ENCODE results near the gene SLC38A4.

The SLC38A4 gene

DNA sequence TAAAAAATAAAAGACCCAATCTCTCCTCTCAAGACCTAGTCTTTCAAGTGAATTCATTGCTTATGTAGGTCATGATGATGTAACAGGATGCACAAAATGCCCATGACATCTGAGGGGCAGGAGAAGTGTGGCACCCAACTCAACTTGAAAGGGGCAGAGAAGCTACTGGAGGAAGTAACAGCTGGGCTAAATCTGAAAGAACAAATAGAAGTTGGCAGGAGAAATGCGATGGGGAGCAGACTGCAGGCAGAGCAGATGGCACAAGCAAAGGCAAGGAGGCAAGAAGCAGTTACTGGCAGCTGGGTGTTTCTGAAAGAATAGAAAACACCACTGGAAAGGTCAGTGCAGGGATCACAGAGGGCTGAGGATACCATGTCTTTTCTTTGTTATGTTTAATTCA is 14.6 kb downstream of the SLC38A4 start:
- no peak for DNase-seq (ENCODE audit: low read depth)

DNA sequence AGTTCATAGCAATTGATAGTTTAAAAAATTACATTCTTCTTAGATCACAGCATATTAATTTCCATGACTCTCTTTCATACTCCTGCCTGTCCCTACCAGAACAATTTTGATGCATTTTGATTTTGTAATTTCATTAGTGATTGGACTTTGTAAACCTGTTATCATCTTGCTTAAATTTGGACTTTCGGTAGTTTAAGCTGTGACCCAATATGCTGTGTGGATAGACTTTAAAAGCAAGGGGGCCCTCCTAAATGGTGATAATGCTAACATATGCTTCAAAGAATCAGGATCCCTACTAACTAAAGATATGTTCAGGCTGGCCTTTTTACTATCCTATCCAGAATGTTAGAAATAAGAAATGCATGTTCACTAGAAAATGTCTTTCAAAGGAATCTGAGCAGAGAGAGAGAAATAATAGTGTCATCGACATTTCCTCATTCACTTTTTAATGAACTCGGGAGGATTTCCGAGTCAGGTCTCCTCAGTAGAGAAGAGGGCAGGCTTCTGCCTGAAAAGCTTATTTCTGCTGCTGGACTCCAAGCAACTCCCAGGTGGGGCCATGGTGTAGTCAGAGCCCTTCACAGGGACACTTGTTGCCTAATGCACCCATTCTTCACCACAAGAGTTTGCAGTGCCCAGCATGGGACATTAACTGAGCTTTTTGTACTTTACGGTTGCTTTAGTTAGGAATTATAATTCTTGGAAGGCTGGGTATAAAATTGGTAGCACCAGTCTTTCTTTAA is 16.7 kb downstream of the SLC38A4 start:
- no peak for DNase-seq (ENCODE audit: low read depth)

DNA sequence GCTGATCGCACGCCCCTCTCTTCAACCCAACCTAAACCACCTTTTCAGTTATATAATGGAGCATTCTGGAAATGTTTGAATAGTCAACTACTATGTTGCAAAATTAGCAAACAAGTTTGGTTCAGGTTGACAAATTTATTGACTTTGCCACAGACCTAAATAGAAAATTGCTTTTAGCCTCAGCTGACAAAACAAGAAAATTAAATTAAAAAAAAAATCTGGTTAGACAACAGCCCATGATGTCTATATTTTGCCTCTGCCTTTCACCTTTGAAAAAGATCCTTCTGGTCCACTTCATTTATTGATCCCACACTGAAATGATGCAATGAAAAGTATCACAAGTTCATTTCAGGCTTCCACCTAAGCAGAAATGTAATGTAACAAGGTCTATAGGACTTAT is 17.5 kb downstream of the SLC38A4 start:
- no peak for DNase-seq (ENCODE audit: low read depth)

DNA sequence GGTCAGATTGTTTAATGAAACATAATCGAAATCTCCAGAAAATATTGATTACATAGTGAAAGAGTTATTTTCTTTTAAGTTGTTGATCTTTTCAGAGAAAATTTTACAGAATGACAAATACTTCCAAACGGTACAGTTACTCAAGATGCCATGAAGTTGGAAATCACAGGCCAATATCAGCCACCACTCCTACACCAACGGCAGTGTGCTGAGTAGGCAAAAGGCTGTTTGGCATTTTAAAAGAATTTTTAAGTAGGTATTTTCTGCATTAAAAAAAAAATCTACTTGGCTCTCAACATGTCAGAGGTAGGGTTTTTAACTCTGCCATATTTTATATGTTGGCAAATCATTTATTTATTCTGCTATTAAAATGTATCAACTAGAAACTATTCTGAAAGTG is 21.7 kb downstream of the SLC38A4 start:
- no peak for DNase-seq (ENCODE audit: low read depth)

DNA sequence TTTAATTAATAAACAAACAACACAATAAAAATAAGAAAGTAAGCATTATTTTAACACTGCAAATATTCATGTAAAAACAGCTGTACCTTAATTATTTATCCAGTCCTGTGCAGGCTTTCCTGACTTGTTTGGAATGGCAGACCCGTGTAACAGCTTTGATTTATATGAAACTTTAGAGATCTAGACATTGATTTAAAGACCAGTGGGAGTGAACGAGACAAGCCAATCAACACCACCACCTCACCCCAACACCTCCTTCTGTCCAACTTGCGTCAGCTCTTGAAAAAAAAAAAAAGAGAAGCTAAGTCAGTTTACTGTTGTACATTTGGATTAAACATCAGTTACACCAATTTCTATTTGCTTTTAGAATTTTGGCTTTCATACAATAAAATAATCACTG is 22.3 kb downstream of the SLC38A4 start:
- DNase-seq (ENCODE audit: low read depth), result no peak

DNA sequence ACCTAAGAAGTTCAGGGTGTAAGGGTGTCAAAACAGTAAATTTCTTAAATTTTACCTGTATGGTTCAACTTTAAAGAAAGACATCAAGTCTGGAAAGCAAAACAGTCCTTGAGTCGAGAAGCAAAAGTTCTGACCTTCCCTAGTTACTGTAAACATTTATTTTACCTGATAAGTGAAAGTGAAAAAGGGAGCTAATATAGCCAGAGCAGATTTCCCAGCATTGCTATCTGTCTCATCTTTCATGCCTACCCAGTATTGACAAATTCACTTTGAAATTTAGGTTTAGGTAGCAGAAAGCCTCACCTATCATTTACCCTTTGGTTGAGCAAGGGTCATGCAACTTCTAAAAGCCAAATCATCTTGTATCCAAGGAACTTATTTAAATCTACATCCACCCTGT is 24.5 kb downstream of the SLC38A4 start:
- no peak for DNase-seq (ENCODE audit: low read depth)

DNA sequence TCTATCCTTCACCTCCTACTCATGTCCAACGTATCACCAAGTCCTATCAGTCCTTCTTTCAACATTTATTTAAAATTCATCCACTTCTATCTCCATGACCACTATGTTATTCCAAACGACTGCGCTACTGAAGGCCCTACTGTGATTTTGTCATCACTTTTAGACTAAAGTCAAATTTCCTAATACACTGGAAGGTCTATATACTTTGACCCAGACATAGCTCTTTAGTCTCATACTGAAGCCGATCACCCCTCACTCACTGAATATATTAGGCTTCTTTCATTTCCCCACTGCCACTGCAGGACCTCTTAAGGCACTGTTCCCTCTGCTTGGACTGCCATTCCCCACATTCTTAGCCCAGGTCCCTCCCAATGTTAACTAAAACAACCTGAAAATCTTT is 25.6 kb downstream of the SLC38A4 start:
- DNase-seq (ENCODE audit: low read depth), result no peak

DNA sequence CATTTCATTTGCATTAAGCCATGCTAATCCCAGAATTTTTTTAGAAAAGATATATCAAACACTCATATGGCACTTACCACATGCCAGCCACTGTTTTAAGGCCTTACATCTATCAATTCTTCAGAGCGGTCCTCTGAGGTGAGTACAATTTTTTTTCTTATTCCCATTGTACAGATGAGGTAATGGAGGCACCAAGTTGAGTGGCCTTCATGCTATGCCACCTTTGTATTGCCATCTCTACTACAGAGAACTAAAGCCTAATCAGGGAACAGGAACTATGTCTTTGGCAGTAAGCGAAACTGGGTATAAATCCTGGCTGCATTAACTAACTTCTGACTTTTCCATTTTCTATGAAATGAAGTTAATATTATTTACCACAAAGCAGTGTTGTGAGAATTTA is 27.1 kb downstream of the SLC38A4 start:
- DNase-seq (ENCODE audit: low read depth), result no peak

DNA sequence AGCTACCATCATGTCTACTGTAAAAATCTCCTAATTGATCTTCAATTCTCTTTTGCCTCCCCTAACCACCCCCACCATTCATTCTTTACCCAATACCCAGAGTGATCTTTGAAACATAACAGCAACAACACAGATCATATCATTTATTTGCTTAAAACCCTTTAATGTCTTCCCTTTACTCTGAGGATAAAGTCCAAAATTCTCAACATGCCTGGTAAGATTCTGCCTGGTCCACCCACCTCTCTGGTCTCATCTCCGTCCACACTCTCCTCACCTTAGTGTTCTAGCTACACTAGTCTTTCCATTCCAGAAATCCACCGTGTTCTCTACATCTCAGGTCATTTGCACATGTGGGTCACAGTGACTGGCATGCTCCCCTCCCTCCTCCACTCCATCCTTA is 27.7 kb downstream of the SLC38A4 start:
- DNase-seq (ENCODE audit: low read depth), result no peak

DNA sequence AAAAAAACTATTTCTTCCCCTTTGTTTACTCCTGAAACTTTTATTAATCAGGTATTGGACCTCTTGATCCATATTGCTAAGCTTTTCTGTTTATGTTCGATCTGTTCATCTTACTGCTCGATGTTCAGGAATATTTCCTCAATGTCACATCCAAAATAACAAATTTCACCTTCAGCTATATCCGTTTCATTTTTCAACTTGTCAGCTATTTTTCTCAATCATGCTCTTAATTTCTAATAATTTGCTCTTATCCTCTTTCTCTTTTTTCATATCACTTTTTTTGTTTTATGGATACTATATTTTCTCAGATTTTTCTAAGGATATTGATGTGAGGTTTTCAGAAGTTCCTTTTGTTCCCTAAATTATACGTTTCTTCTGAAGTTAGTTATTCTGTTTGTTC is 29.8 kb downstream of the SLC38A4 start:
- DNase-seq (ENCODE audit: low read depth), result no peak

DNA sequence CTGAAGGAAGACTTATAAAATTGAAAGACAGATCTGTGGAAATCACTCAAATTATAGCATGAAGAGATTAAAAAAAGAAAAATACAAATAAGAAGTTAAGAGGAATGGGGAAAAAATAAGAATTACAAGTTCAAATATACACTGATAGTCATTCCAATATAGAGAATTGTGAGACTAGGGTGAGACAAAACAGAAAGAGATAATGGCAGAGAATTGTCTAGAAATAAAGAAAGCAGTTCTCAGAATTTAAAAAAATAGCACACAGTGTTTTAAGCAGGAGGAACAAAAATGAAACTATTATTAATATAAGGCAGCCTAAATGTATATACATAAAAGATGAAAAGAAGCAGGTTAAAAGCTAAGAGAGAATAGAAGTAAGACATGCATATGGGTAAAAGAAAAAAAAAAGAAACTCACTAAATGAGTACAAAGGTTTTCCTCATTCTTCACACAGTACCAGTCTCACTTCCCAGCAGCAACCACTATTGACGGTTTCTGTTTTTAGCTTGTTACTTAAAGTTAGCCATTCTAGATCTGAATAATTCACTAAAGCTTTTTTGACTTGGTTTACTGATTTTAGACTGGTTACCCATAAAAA is 31.1 kb downstream of the SLC38A4 start:
- DNase-seq (ENCODE audit: low read depth), result no peak

DNA sequence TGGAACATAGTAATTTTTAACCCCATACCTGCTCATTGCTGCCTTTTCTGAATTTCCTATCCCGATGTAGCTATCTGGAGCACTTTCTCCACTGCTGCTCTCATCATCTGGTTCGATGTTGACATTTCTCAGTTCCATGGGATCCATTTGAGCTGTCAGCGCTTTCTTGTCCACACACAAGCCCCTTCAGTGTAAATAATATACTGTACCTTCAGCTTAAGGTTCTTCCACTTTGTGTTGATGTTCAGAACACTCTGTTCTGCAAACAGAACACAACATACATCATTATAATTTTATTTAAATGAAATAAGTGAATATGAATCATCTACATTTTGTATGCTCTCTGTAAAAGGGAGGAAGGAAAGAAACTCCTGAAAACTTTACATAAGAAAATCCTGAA is 32.9 kb downstream of the SLC38A4 start:
- no peak for DNase-seq (ENCODE audit: low read depth)

DNA sequence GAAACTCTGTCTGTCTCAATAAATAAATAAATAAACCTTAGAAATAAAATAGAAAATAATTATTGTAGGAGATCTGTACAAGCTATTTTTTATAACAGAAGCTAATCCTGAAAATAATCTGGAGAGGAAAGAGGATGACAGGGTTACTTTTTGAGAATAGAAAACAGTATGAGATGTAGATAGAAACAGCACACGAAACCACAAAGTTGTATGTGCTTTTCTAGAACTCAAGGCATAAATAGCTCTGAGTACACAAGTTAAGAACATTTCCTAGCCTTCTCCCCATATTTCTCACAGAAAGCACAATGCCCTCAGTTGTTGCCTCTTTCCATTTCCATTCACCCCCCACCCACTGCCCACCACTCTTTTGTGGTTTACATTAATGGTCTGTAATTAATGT is 35.7 kb downstream of the SLC38A4 start:
- no peak for DNase-seq (ENCODE audit: low read depth)

DNA sequence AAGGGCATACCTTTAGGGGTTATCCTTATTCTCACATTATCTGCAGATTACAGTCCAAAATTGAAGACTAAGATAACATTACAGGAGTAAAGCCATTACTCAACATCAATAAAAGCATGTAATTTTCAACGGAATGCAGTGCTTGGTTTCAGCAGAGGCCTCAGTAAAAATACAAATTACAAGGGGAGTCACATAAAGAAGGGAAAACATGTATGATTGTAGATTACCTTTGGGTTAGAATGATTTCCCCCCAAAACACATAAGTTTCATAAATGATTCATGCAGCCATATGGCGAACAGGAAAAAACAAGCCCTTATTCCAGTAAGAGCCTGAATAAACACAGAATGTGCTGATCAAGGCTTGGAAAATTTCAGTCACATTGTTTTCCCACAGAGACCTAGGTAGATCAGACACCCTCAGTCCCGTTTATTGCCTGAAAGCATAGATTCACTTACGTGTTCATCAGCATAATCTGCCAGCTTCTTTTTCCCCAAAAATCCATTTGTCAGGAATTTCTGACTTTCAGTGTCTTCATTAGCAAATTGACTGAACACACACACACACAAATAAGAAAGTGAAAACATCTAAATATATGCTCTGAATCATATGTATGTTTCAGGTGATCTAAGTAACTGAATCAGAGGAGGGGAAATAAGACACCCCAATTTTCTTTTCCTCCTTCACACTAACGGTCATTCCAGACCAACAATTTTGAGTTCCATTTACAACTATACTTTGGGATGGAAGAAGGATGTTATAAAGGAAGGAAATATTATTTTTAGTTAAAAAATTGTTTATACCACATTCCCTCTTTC is 37.5 kb downstream of the SLC38A4 start:
- DNase-seq (ENCODE audit: low read depth), result no peak

DNA sequence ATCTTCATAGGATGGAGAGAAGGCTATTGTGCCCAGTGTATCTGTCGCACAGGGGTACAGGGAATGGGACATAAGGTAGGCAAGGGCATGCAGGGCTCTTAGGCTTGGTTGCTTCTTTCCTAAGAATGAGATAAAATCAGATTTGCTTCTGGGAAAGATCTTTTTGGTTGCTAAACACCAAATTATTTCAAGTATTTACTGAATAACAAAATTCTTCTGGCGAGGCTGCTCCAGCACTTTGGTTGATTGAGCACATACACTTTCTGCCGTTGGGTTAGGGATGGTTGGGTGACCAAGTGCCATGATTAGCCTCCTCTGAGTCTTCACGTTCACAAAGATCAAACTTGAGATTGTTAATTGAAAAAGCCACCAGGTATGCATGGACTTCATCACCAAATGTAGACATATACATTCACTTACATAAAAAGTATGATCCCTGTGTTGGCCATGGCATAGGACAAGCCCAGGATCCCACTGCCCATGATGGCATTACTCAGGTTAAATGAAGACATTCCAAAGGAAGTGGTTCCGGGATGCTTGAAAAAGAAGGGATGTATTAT is 38.2 kb downstream of the SLC38A4 start:
- DNase-seq (ENCODE audit: low read depth), result no peak

DNA sequence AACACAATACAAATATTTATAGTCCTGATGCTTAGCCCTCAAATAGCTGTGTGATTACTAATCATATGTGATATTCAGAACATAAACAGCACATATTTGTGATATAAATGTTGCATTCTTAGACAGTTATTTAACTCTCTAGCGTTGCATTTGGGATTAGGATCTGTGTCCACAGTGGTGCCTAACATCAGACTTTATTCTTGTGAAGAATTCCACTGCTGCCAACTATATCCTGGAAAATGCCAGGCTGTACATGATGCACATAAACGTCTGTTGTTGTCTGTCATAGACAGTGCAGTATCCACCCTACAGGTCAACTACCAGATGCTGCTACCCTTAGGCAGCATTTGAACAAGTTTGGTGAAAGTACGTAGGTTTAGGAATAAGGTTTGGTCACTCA is 39.0 kb downstream of the SLC38A4 start:
- peak; percentile 90 for DNase-seq (ENCODE audit: low read depth)

DNA sequence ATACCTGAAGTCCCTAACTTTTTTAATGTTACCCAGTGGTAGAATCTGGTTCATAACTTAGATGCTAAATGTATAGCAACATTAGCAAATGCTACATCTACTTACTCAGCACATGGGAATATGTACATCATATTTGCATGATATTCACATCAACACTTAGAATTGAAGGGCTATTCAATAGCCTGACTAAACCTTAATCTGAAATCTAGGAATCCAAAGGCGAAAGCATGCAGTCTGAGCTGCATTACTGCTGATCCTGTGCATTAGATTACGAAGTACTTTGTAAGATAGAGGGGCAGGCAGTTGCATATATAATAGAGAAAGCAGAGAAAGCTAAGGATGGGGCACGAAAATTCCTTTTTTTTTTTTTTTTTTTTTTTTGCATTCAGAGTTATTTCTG is 40.4 kb downstream of the SLC38A4 start:
- DNase-seq (ENCODE audit: low read depth), result no peak

DNA sequence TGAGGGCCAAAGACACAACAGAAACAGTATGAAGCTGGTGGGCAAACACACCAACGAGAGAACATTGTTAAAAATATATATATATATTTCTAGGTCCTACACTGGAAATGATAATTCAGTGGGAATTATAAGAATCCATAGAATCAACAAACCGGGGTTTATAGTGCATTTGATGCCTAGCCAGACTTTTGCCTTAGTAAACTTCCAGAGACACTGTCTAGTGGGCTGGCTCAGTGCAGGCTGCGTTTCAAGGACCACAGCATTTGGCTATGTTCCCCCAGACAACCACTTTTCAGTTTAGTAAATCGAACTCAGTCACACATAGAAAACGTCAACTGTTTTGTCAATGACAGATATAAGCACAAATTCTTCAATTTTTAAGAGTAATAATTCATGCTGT is 41.9 kb downstream of the SLC38A4 start:
- no peak for DNase-seq (ENCODE audit: low read depth)

DNA sequence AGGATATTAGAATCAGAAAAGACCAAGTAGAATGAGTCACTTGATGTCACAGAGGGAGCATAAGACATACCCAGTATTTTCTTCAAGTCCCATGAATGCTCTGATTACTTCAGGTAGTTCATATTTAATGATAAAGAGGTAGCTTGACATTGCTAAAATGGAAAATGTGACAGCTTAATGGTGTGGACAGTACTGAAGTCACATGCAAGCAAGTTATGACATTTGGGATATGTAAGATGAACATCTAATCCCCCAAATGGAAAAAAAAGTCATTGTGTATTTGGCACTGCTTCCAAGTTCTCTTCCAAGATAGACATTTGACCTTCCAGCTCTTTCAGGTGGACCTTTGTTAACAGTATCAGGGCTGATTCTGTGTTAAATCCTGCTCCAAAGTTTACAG is 45.9 kb downstream of the SLC38A4 start:
- no peak for DNase-seq (ENCODE audit: low read depth)

DNA sequence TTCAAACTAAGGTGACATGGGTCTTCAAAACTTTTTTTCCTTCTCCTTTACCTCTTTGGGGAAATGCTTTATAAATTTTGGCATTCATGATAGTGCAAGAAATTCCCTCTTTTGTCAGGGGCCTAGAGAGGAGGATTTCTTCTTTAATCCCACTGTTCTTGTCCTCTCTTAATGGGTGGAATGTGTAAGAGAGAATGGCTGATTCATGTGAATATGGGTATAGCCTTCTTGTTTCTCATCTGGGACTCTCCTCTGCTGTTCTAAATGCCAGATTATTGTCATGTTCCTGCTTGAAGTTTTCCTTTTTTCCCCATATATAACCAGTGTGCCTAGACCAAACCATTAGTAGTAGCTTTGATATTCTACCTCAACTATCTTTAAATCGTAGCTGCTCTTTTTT is 46.7 kb downstream of the SLC38A4 start:
- DNase-seq (ENCODE audit: low read depth), result no peak

DNA sequence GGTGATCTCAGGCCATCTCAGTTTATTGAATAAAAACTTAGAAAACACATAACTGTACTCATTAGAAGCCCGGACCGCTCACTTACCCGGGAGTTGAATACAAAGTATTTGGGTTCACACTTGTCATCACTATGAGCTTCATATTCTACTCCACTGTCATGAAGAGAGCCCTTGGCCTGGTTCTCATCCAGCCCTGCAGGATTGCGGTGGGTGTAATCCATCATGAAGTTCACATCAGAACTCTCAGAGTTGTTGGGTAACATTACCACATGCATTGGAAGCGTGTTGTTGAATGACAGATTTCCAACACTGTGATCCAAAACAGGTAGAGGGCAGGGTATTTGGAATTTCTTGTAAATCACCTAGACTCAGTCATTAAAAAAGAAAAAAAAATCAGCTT is 47.4 kb downstream of the SLC38A4 start:
- DNase-seq (ENCODE audit: low read depth), result no peak

DNA sequence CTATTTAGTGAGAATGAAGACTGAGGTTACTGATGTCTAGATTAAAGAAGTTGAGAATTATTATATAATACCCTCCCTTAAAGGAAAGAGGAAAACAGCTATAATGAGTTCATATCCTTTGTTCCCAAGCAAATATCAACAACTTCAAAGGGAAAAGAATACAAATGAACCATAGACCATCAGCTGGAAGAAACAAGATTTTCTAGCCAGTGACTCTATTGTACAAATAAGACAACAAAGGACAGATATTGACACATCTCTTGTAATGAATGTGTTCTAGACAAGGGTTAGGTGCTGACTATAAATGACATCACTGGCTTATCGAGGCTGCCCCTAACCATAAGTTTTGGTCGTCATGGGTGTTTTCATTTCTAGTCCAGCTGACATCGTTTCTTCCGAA is 48.2 kb downstream of the SLC38A4 start:
- DNase-seq (ENCODE audit: low read depth), result no peak

DNA sequence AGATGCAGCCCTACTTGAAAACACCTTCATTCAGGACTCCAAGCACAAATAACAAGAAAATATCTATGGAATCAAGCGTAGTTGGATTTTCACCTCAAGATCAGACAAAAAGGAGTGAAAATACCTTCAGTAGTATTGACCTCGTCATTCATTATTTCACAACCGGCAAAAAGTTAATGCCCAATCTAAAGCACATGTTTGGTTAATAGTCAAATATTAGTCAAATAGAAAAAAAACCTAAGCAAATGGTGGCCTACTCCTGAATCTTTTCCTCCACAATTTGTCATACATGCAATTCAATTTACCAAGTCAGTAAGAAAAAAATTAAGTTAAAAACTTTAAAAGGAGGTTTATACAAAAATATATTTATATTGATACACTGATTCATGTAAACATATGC is 50.0 kb downstream of the SLC38A4 start:
- no peak for DNase-seq (ENCODE audit: low read depth)
